ENCODE data around the gene EFNA5.
A peak's percentile ranks its signal among the peaks of the same experiment; 100 is the strongest.

EFNA5 gene

DNA sequence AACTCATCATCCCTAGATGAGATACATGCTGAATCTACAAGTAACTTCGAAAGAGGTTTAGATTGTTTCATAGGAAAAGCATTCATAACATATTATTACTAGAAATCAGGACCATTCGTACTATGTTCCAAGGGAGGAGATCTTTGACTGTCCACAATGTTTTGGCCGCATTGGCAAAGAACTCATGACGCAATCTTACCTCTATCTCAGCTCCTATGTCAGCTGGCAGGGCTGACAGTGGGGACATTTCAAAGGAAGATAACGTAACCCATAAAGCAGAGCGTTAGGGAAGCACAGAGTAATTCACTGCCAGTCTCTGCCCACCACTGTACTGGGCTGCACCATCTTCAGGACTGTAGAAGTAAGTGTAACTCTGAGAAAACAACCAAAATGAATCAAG is 69.7 kb downstream of the EFNA5 start:
- no peak for DNase-seq

DNA sequence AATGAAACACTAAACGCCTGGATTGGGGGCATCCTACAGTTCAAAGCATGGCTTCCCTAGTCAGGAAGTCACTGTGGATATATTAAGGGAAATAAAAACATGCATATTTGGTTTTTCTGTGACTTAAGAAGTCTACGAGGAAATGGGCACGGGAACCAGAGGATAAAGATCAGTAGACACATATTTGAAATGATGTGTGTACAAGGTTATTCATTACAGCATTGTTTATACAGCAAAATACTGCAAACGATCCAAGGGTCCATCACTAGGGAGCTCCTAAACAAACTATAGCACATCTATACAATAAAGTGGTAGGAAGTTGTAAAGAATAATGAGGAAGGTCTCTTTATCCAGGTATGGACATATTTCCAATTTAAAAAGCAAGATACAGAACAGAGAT is 71.8 kb downstream of the EFNA5 start:
- DNase-seq, result no peak

DNA sequence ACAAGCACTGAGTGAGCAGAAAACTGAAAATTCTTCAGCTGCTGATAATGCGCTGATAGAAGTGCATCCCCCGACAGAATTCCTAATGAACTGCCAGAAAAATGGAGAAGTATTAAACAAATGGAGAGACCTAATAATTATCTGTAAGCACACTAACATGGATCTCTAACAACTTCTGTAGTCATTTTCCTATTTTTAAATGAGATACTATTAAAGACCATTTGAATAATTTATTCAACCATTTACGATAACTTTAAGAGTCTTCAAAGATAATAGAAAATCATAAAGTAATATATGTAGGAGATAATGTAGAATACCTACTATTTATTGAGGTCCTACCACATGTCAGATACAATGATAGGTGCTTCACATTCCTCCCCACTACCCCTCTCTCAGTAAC is 72.9 kb downstream of the EFNA5 start:
- no peak for DNase-seq

DNA sequence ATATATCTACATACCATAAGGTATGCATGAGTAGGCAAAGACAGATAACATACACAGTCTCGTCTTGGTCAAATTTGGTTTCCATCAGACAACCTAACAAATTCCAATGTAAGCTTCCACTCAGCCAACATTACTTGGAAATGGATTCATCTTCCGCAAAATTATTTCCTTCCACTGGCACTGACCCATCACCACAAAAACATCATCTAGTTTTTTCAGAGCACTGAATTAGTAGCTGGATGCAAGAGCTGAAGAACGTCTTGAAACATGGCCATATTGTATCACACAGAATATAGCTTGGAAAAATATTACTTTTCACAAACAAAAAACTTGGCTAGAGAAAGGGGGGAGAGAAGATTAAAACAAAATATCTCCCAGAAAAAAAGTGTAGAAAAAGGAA is 73.5 kb downstream of the EFNA5 start:
- DNase-seq, result no peak

DNA sequence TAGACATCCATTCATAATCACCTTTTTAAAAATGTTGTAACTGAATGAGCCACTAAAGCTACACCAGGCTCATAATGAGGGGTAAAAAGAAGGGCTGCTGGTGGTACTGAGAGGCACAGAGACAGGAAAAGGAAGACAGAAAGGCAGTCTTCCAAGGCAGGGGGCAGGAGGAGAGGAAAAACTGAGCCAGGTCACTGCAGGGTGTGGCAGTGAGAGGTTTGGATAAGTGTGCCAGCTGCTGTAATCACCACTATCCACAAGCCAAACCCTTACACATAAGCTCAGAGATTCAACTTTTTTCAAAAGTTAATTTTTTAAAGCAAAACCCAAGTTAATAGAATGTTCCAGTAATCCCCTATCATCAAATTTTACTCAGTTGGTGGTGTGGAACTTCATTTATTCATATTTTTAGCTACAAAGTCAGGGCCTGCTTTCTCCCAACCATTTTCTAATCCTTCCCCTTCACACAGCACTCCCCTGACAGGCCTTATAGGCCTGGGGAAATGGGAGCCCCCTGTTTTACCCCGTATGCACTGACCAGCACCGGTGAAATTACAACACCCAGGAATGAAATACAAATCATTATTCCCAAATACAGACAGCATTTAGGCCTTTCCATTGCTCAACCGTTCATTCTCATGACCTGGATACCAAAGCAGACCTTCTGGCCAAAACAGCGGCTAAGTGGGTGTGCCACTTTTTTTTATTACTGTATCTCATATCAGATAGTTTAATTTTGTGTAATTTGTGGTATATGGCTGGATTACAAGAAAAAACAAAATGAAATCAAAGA is 76.3 kb downstream of the EFNA5 start:
- DNase-seq, result no peak

DNA sequence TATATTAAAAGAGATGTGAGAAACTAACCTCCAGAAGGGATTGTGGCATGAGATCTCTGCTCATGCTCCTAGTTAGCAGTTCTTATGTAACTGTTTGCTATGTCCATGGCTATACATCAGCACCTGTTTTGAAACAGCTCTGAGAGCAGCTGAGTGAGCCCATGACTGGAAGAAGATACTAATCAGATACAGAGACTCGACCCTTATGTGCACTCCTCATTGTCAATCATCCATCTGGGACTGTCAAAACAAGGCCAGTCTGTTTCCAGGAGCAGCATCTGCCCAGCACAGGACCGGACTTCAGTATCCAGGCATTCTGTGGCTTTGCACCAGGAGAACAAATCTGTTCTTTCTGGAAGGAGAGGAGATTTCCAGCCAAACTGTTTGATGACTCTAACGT is 77.7 kb downstream of the EFNA5 start:
- DNase-seq, result no peak

DNA sequence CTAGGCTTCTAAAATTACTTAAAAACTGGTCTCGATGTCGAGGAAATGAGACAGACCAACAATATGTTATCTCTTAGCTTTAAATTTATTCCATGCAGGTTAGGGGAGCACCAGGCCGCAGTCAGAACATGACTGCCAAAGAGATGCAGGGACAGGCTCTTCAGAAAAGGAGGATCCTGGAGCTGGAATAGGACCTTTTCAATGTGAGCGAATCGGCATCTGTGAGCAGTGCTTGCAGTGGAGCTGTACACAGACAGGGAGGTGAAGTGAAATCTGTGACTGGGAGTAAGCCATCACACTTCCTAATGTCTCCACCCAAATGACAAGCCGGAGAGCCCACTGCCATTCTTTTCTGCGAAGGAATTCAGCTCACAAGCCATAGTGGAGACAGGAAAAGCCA is 78.2 kb downstream of the EFNA5 start:
- no peak for DNase-seq

DNA sequence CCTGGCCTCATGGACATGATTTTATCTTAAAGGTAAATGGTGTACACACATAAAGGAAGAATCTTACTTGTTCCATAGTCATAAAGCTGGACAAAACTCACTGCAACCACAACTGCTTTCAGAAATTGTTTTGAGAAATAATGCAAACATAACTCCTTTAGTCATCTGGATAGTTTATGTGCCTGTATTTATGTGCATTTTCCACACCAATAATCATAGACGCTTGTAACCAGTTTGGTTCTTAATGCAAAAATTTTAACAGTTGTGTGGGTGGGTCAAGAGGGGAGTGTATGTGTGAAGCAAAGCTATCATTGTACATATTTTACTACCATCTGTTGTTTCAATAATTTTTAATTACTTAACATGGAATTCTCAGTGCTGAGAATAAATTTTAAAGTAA is 80.1 kb downstream of the EFNA5 start:
- no peak for DNase-seq

DNA sequence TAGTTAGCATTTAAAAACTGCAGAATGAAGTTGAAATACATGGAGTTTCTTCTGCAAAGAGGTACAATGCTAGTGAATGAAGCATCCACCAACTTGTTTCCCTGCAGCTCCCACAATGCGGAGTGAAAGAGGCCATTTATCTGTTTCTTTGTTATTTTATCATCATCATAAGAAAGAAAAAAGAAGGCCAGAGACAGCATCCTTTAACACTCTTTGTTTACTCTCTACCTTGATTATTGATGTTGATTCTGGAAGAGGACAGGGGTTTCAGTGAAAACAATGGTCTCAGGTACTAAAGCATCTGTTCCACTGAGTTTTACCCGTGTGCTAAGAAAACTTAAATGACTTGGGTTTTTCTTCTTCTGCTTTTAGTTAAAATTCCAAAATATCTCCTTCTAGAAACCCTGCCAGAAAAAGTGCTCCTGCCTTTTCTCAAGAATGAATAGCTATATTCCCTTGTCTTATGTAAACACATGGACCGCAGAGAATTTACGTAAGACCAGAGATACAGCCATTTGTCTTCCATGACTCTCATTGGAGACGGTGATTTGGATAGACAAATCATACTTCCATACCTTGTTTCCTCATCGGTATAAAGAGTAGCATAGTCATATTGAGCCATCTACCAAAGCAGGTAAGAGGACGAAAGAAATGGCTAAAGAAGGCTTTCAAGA is 81.1 kb downstream of the EFNA5 start:
- DNase-seq, result no peak

DNA sequence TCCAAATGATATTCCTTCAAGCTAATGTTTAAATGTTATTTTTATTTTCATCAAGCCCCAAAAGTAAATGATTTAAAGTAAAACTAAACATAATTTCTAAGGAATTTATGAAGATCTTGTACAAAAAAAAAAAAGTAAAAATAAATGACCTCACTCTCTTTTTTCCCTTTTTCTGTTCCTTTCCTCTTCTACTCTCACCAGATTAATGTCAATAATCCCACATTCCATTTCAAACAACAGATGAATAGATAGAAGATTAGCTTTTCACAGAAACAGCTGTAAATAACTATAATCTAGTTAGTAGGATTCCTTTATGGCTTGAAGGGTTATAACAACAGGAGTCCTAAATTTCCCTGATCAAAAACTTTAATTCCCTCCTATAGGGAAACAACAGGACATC is 88.1 kb downstream of the EFNA5 start:
- DNase-seq, result no peak

DNA sequence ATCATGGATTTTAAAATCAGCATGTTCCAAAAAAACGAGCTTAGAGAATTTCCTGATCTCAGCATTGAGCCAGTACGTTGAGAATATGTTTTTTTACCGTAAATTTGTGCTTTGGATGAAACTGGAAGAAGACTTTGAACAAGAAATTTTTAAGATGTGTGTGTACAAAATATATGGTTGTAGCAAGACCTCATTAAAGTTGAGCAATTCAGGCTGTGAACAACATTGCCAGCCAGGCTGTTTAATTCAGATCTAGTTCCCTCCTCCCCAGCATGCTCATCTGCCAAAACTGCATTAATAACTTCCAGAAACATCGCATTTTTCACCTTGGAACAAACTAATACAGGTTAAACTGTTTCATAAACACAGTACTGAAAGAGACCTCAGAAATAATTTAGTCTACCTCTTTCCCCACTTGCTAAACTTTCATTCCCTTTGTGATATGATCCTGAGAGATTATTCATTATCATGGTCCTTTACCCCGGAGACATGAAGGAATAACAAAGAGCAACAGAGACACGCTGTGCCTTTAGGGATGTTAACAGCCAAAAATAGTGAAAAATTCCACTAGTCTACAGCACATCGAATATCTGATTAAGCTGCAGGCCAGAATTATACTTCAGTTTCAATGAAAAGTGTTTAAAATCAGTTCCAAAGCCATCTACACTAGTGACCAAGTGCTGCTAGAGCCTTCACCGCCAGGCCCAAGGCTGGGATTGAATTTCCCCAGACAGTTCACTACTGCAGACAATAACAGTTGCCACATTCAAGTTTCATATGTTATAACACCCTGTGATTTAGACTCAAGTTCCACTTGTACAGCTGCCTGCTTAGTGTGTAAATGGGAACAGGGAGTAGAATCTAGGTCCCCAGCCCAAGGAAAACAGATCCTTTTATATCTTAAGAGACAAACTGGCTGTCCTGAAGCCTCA is 89.6 kb downstream of the EFNA5 start:
- DNase-seq, result no peak

DNA sequence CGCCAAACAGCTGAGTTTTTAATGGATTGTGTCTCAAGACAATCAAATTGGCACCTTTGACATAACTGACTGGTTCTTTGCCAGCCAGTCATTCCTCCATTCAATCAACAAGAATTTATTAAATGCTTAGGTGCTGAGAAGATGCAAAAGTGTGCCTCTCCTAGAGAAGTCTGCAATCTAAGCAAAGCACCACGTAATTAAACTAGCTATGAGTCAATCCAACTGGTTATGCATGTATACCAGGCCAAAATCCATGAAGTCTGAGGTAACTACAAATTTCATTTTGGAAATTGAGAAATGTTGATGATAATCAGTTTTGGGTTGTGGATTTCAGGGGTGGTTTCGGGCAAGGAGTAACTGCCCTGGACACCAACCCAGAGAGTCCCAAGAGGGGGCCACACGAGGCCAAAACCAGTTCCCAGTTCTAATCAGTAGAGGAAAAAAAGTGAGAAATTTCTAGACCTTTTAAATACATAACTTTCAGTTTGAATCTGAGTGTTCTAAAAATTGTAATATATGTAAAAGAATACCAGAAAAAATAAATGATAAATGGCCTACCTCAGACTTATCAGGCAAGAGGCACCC is 92.6 kb downstream of the EFNA5 start:
- no peak for DNase-seq

DNA sequence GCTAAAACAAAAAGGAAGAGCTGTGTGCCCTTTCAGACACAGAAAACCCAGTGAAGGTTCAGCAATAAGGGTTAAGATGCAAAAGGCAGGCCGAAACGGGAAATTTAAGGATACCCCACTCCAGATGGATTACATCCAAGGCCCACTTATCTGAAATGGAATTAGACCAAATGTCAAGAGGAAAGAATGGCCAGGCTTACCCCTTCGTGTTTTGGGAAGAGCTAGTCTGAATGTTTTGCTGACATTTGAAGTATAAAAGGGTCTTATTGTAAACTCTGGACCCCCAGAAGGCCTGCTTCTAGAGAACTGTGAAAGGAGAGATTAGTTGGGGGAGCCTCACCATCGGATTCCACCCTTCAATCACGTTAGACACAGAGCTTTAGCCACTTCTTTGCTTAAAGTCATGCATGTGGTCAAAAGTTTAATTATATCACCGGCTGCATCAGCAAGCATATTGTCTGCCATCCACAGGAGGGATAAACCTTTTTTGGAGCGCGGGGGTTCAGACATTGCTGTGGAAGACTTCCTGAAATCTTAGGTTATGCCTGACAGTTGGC is 93.3 kb downstream of the EFNA5 start:
- no peak for DNase-seq

DNA sequence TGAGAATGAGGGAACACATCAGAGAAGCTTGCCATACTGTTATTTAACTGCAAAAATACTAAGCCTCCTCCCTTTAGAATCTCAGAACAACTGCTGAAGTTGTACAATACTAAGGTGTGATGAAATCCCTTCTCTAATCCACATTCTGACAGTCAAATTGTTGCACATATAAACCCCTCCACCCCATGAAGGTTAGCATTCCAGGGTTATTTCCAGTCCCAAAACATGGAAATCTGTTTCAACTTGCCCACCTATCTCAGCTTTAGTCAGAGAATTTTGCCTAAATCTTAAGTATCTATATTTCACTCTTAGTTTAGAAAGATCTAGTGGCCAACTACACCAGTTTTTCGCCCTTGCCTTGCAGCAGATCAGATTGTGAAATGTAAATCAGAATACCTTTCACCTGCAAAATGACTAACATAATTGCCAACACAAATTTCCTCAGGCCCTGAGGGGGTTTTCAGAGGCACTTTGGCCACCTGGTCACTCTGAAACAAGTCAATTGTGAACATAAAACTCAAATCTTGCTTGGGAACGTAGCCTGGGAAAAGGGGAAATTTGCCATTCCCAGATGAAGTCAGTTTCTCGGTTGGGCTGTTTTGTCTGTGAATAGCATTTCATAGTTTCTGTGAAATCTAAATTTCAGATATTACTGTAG is 93.9 kb downstream of the EFNA5 start:
- DNase-seq, result no peak

DNA sequence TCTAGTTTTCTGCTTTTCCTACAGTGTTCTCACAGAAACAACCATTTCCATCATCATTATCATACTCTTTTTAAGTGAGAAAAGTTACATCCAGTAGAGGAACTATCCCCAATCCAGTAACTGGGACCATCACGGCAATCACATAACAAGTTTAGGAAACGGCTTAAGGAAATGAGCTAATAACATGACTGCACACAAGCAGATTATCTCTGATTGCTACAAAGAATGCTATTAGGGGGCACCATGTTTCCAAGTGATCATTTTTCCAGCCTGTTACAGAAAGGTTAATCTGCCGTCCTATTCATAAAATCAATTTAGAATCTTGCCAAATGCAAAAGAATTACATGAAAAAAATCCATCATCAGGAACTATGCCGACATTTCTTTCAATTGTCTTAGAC is 94.6 kb downstream of the EFNA5 start:
- DNase-seq, result no peak

DNA sequence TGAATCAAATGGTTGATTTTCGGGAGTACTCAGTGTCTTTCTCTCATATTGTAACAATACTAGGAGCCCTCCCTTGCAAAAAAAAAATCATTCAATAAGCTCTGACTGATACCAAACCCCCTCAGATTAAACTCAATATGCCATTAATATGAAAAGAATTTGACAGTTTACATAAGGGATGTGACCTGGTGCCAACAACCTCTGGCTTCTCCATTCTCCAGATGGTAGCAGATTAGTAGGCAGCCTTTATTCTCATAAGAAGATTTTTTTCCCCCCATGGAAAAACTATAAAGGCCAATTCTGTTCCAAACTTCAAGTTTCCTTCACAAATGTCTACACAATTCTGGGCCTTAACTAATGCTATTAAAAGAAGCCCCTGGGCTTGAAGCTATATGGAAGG is 96.5 kb downstream of the EFNA5 start:
- no peak for DNase-seq

DNA sequence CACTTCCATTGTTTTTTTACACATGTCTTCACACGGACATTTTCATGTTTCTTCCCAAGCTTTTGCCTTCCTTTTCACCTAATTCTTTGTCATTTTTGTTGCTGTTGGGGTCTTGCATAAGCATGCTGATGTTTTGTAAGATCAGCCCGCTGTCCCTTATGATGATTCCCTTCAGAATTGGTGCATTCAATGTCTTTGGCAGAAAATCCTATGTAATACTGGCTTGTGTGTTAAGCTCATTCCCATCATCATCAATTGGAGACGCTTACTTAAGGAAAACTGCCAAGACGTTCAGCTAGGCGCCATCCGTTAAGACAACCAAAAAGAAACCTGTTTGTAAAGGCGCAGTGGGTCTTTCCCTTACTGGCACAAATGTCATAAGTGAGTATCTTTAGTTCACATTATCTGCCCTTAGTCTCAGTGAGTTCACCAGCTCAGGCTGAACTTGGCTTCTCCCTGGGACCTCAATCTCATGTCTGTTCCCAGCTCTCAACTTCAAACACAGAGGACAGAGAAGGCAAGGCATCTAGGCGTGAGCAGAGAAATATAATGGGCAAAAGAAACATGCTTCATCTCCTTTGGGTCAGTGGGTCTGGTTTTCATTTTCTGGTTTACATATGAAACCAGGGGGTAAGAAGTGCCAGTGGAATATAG is 97.9 kb downstream of the EFNA5 start:
- DNase-seq, result no peak

DNA sequence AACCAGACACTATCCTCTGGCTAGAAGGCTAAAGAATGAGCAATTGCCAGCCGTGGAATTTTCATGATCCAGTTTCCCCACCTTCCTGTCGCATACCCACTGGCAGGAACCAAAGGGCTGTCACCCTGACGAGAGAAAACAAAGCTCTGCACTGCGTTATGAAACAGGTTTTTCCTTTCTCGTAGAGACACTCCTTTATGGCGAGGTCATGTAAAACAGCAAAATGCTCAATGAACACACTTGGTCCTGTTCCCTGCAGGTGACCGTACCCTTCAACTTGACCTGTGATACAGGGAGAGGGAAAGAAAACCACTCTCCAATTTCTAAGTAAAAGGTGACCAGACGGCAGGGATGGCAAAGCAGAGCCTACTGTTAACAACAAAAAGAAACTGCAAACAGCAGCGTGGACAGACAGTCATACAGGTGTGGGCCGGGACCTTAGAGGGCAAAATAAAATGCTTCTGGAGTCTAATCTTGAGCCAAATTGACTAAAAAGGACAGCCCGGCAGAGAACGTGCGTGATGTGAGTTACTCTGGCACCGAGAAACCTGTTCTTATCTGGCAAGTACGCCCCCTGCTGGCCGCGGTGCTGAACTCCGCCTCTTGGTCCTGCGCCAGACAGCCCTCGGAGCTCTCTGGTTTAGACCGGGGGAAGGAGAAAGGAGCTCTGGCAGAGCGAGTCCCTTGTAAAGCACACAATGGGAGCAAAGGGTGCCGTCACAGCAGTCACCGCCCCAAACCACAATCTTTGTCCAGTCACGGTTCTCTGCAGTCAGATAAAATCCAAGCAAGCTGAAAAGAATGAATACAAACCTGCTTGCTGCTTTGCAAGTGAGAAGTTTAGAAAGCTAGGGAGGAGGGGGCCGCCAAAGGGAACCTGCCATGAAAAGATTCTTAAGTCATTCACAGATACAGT is 98.9 kb downstream of the EFNA5 start:
- DNase-seq, result peak; percentile 87

DNA sequence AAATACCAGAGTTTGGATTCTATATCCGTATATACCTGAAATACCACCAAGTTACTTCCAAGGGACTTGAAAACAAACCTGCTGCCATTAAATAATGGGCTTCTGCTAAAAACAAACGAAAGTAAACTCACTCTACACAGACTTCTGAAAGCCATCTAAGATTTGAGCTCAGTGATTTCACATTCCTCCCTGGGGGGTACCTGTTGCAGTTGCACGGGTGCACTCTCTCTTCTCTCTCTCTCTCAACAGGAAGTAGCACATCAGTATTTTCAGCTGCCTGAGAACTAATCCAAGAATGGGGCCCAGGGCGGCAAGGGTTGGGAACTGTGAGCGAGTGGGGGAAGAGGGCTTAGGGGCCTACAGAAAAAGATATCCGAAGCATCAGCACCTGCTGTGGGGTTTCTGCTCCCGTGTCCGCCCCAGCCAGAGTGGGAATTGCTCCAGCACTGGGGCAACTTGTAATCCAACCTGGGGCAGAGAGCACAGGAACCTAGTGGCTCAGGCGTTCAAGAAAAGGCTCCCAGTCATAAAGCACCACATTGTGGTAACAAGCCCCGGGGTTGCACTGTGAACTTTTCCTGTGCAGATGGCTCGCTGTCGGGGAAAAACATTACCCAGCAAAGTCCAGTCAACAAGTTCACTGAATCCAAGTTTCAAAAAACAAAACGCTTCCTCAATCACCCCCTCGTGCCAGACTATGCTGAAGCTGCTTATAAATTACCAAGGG is 99.8 kb downstream of the EFNA5 start:
- no peak for DNase-seq

DNA sequence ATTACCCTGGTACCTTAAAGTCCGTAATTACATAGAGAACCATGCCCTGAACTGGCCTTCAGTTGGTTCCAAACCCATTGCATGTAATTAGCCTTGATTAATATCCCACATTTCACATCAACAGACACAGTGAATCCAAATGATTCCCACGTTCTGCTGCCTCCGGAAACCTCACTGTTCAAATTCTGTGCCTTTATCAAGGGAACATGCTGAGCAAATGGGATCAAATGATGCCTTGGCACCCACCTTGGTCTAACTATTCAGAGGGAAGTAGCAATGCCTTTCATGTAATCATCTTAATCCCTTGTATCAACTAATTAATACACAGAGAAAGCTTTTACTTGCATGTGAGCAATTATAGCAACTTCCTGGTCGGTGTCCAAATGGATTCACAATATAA is 100.6 kb downstream of the EFNA5 start:
- DNase-seq, result no peak
